Activated naive CD8-positive, alpha-beta T cell treated with anti-CD3 and anti-CD28 coated beads, Interleukin-2, amount 10 ng/mL, durations not matched to agents 7 days and 5 days (primary cell): Measurements from ENCODE around the gene STOML1. TPM values are rescaled to one million over a fixed set of nuclear protein-coding genes. Genes with fewer than 3 reads are reported as not detected.
A peak's percentile ranks its signal among the peaks of the same experiment; 100 is the strongest.
"Not testable (repeated sequence)": the region's sequence is repeated elsewhere in the genome, so short reads cannot be mapped to it uniquely, and the experiment has no call there.

ENCODE experiments used
- ATAC-seq: fragments of 150-1000 bp; cut with Tn5 transposase; one replicate; pipeline ENCODE4 v1.10.0; 2021; ENCODE audit warnings: low read depth, moderate library complexity
- POLR2A ChIA-PET: fragments of 350-600 bp; sonication (Branson Sonifier 250); formaldehyde crosslinking; loops from one replicate; lab custom pipeline; 2021; ENCODE audit warnings: antibody characterized with exemption; lab: Charles Lee
- DNase-seq: peaks from one replicate; pipeline ENCODE4 v3.0.0; 2021
- H3K27ac Mint-ChIP-seq: one replicate; pipeline ENCODE4 v1.8.0; 2022; ENCODE audit warnings: mild to moderate bottlenecking, mixed read lengths
- H3K27me3 Mint-ChIP-seq: one replicate; pipeline ENCODE4 v1.8.0; 2022; ENCODE audit warnings: mild to moderate bottlenecking, moderate library complexity, mixed read lengths
- H3K36me3 Mint-ChIP-seq: one replicate; pipeline ENCODE4 v1.8.0; 2021; ENCODE audit warnings: mild to moderate bottlenecking, mixed read lengths
- H3K4me1 Mint-ChIP-seq: one replicate; pipeline ENCODE4 v1.8.0; 2021; ENCODE audit warnings: mixed read lengths
- H3K4me3 Mint-ChIP-seq: one replicate; pipeline ENCODE4 v1.8.0; 2022; ENCODE audit warnings: mild to moderate bottlenecking, moderate library complexity, mixed read lengths
- H3K9me3 Mint-ChIP-seq: one replicate; pipeline ENCODE4 v1.8.0; 2021; ENCODE audit warnings: mixed read lengths
- total RNA-seq, 2 experiments: library from RNA; stranded (reverse); gene quantifications; one replicate each; pipeline ENCODE4 v1.2.3, GENCODE V29; 2021

STOML1 gene
- total RNA-seq, 2 experiments from 2014 or later, result 9.4 to 9.5 TPM

GRCh38 chr15:73981761-73982221, 10.3 kb downstream of the STOML1 start:
- peaks cover 7% of the 10 kb centered on the region for H3K36me3 Mint-ChIP-seq
- DNase-seq (no peak), ATAC-seq (peak; percentile 2)
- H3K4me3 Mint-ChIP-seq, result peak overlapping the region; percentile 51
- H3K27ac Mint-ChIP-seq, result peak overlapping the region; percentile 94
- H3K27me3 Mint-ChIP-seq, result peaks cover 3% of the 10 kb centered on the region
- POLR2A ChIA-PET, result interaction anchor here (0.8 to 3.2 kb wide), 4 partner anchors 10 to 26 kb away, joined by 3 to 34 read pairs (median 4); partner anchors contain the start of gene PML
- no peaks in the 10 kb centered on the region for H3K9me3 Mint-ChIP-seq
- peaks cover 49% of the 10 kb centered on the region for H3K4me1 Mint-ChIP-seq

DNA sequence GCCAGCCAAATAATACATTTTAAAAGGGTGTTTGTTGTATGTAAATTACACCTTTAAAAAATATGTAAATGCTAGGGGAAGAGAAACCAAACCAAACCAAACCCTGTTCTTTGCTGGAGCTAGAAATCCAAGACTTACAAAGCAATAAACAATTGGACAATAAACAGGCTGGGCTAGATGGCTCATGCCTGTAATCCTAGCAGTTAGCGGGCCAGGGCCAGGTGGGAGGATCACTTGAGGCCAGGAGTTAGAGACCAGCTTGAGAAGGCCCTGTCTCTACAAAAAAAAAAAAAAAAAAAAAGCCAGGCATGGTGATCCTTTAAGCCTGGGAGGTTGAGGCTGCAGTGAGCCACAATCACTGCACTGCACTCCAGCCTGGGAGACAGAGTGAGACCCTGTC, 12.5 kb downstream of the STOML1 start:
- Mint-ChIP-seq H3K4me1 (peaks cover 52% of the 10 kb centered on the region), H3K27me3 (peaks cover 3% of the 10 kb centered on the region), H3K4me3 (no peak overlapping the region), H3K27ac (no peak overlapping the region), H3K9me3 (peaks cover 1% of the 10 kb centered on the region), H3K36me3 (peaks cover 3% of the 10 kb centered on the region)
- POLR2A ChIA-PET, result interaction anchor here (2.1 kb wide), 1 partner anchor 15 kb away, joined by 10 read pairs; the partner anchor contains the start of gene PML
- DNase-seq, result no peak
- no peak for ATAC-seq

DNA sequence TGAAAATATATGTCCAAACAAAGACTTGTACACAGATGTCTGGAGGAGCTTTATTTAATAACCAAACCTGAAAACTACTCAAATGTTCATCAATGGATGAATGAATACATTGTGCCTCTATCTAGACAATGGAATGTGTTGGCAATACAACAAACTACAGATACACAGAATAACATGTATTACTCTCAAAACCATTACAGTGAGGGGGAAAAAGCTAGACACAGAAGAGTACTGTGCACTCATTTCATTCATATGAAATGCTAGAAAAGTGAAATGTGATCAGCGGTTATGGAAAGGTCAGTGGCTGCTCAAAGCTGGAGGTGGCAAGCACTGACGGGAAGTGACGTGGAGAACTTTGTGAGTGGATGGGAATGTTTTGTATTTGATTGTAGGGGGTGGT, 13.2 kb downstream of the STOML1 start:
- no peak overlapping the region for H3K4me3 Mint-ChIP-seq
- H3K4me1 Mint-ChIP-seq, result peaks cover 51% of the 10 kb centered on the region
- H3K9me3 Mint-ChIP-seq, result peaks cover 4% of the 10 kb centered on the region
- peaks cover under 1% of the 10 kb centered on the region for H3K36me3 Mint-ChIP-seq
- ATAC-seq, result no peak
- POLR2A ChIA-PET, result interaction anchor here (2.1 kb wide), 1 partner anchor 16 kb away, joined by 10 read pairs; the partner anchor contains the start of gene PML
- peaks cover 3% of the 10 kb centered on the region for H3K27me3 Mint-ChIP-seq
- H3K27ac Mint-ChIP-seq, result peak overlapping the region; percentile 2
- DNase-seq, result no peak

- peak; percentile 70 for ATAC-seq
- Mint-ChIP-seq H3K4me3 (peak overlapping the region; percentile 68), H3K27ac (peak overlapping the region; percentile 56), H3K4me1 (peaks cover 33% of the 10 kb centered on the region)
- not testable (repeated sequence) for DNase-seq, H3K36me3 Mint-ChIP-seq, H3K9me3 Mint-ChIP-seq, H3K27me3 Mint-ChIP-seq
- POLR2A ChIA-PET, result interaction anchor here (0.6 to 3.2 kb wide), 4 partner anchors 10 to 75 kb away, joined by 3 to 39 read pairs (median 5); partner anchors contain the start of genes PML and STOML1
These were observed 16.5 kb downstream of the STOML1 start for GRCh38 chr15:73975440-73976125.

DNA sequence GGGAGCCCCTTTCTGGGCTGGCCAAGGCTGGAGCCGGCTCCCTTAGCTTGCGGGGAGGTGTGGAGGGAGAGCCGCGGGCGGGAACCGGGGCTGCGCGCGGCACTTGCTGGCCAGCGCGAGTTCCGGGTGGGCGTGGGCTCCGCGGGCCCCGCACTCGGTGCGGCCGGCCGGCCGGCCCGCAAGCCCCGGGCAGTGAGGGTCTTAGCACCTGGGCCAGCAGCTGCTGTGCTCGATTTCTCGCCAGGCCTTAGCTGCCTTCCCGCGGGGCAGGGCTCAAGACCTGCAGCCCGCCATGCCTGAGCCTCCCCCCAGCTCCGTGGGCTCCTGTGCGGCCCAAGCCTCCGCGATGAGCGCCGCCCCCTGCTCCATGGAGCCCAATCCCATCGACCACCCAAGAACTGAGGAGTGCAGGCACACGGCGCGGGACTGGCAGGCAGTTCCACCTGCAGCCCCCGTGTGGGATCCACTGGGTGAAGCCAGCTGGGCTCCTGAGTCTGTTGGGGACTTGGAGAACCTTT, 18.4 kb downstream of the STOML1 start:
- ATAC-seq, H3K27me3 Mint-ChIP-seq, H3K9me3 Mint-ChIP-seq, DNase-seq, H3K36me3 Mint-ChIP-seq, H3K27ac Mint-ChIP-seq: not testable (repeated sequence)
- Mint-ChIP-seq H3K4me1 (peaks cover 30% of the 10 kb centered on the region), H3K4me3 (peak overlapping the region; percentile 28)
- POLR2A ChIA-PET, result interaction anchor here (0.7 to 3.2 kb wide), 7 partner anchors 9 to 1228 kb away, joined by 3 to 39 read pairs (median 3); partner anchors contain the start of genes C15orf39 and PML

DNA sequence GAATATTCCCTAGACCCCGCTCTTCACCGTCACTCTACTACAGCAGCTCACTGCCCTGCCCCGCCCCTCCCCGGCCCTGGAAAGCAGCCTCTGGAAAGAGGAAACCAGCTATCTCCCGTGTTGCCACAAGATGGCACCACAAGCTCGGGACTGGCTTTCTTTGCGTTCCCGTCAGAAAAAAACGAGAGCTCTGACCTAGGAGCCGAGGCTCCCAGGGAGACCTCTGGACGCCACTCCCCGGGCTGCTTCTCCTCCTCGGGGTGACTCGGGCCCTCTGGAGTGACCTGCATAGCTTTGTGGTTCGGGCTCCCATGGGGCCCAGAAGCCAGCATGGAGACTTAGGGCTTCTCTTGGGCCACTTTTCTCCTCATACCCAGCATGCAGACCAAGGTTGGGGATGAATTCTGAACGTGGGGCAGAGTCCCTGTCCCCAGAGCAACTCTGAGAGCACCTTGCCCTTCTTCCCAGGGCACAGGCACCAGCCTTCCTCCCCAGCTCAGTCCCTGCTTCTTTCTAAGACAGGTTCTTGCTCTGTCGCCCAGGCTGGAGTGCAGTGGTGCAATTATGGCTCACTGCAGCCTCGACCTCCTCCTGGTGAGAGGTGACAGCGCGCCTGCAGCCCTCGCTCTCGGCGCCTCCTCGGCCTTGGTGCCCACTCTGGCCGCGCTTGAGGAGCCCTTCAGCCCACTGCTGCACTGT, 19.0 kb downstream of the STOML1 start:
- ATAC-seq, result peak; percentile 73

GRCh38 chr15:73969151-73969759, 22.8 kb downstream of the STOML1 start:
- ATAC-seq, result no peak
- Mint-ChIP-seq H3K4me1 (peaks cover 35% of the 10 kb centered on the region), H3K9me3 (peaks cover 1% of the 10 kb centered on the region), H3K4me3 (no peak overlapping the region), H3K36me3 (no peaks in the 10 kb centered on the region), H3K27ac (no peak overlapping the region), H3K27me3 (no peaks in the 10 kb centered on the region)
- DNase-seq, result no peak
- POLR2A ChIA-PET, result interaction anchor here (1.0 to 1.6 kb wide), 2 partner anchors 10 to 25 kb away, joined by 3 read pairs; partner anchors contain the start of gene PML

More for the DNA sequence above, 19.0 kb downstream of the STOML1 start:
- peak; percentile 82 for DNase-seq
- POLR2A ChIA-PET, result interaction anchor here (0.6 to 1.9 kb wide), 6 partner anchors 21 to 1223 kb away, joined by 3 to 8 read pairs (median 3); partner anchors contain the start of gene PML
- H3K27ac Mint-ChIP-seq, result no peak overlapping the region
- H3K4me1 Mint-ChIP-seq, result peaks cover 34% of the 10 kb centered on the region
- no peaks in the 10 kb centered on the region for H3K36me3 Mint-ChIP-seq
- peak overlapping the region; percentile 28 for H3K4me3 Mint-ChIP-seq
- peaks cover 3% of the 10 kb centered on the region for H3K27me3 Mint-ChIP-seq
- peaks cover 4% of the 10 kb centered on the region for H3K9me3 Mint-ChIP-seq

DNA sequence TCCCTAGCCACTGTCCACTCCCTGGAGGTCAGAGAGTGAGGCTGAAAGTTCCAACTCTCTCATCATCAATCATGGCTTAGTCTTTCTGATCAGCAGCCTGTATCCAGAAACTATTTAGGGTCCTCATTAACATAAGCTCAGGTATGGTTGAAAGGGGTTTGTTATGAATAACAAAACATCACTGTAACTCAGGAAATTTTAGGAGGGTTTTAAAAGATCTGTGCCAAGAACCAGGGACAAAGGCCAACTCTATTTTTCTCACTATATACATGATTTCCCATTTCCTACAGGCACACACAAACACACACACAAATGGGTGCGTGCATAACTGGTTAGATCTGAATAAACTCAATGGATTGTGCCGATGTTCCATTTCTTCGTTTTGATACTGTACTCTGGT, 23.6 kb downstream of the STOML1 start:
- Mint-ChIP-seq H3K9me3 (no peaks in the 10 kb centered on the region), H3K27ac (no peak overlapping the region), H3K36me3 (no peaks in the 10 kb centered on the region), H3K4me1 (peaks cover 34% of the 10 kb centered on the region), H3K27me3 (no peaks in the 10 kb centered on the region), H3K4me3 (no peak overlapping the region)
- POLR2A ChIA-PET, result no interaction called here
- no peak for ATAC-seq
- DNase-seq, result no peak

GRCh38 chr15:73965758-73966113, 26.4 kb downstream of the STOML1 start:
- ATAC-seq (peak; percentile 60), DNase-seq (peak; percentile 25)
- peak overlapping the region; percentile 89 for H3K27ac Mint-ChIP-seq

GRCh38 chr15:73965094-73965757, 26.9 kb downstream of the STOML1 start:
- Mint-ChIP-seq H3K4me1 (peaks cover 32% of the 10 kb centered on the region), H3K4me3 (peak overlapping the region; percentile 67), H3K27ac (peak overlapping the region; percentile 89), H3K36me3 (no peaks in the 10 kb centered on the region), H3K27me3 (no peaks in the 10 kb centered on the region), H3K9me3 (no peaks in the 10 kb centered on the region)
- ATAC-seq (peak; percentile 62), DNase-seq (no peak)
- POLR2A ChIA-PET, result interaction anchor here (0.6 to 3.3 kb wide), 9 partner anchors 15 to 1706 kb away, joined by 3 to 38 read pairs (median 6); partner anchors contain the start of gene PML

More at GRCh38 chr15:73965758-73966113, 26.4 kb downstream of the STOML1 start:
- Mint-ChIP-seq H3K27me3 (no peaks in the 10 kb centered on the region), H3K4me1 (peaks cover 30% of the 10 kb centered on the region), H3K9me3 (no peaks in the 10 kb centered on the region), H3K36me3 (no peaks in the 10 kb centered on the region), H3K4me3 (peak overlapping the region; percentile 67)
- POLR2A ChIA-PET, result interaction anchor here (0.6 to 3.3 kb wide), 10 partner anchors 16 to 1706 kb away, joined by 3 to 38 read pairs (median 5); partner anchors contain the start of gene PML

DNA sequence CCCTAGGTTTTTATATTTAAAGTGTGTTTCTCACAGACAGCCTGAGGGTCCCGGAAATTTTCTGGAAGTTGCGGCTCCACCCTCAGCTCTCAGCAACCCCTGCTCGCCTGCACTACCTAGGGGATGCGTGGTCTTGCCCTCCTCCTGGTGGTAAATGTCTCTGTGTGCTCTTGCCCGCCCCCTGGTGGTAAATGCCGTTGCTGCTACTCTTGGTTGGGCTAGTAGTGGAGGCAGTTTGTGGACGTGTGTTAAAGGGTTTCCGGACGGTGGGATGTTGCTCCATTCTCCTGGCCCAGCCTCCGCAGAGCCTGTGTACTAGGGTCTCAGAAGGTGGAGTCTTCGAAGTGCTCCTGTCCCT, 27.4 kb downstream of the STOML1 start:
- ATAC-seq (peak; percentile 85), DNase-seq (peak; percentile 93)
- Mint-ChIP-seq H3K4me3 (peak overlapping the region; percentile 67), H3K36me3 (no peaks in the 10 kb centered on the region), H3K27me3 (no peaks in the 10 kb centered on the region), H3K9me3 (no peaks in the 10 kb centered on the region), H3K27ac (peak overlapping the region; percentile 89), H3K4me1 (peaks cover 34% of the 10 kb centered on the region)
- POLR2A ChIA-PET, result interaction anchor here (0.7 to 3.3 kb wide), 6 partner anchors 15 to 51 kb away, joined by 3 to 38 read pairs (median 10); partner anchors contain the start of gene PML

DNA sequence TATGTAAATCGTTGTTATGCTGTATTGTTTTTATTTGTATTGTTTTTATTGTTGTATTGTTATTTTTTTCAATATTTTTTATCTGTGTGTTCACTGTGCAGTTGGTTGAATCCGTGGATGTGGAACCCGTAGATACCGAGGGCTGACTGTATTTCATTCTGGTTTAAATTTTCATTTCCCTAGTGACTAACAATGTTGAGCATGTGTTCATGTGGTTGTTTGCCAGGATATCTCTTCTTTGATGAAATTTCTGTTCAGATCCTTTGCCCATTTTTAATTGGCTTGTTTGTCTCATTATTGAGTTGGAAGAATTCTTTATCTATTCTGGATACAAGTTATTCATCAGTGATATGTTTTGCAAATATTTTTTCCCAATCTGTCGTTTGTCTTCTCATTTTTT, 29.7 kb downstream of the STOML1 start:
- Mint-ChIP-seq H3K9me3 (no peaks in the 10 kb centered on the region), H3K4me1 (peaks cover 39% of the 10 kb centered on the region), H3K27ac (no peak overlapping the region), H3K36me3 (no peaks in the 10 kb centered on the region), H3K4me3 (no peak overlapping the region), H3K27me3 (no peaks in the 10 kb centered on the region)
- ATAC-seq (no peak), DNase-seq (no peak)
- POLR2A ChIA-PET, result interaction anchor here (0.7 kb wide), 1 partner anchor 49 kb away, joined by 5 read pairs; no protein-coding TSS in a partner anchor
